PC-3 (cell line): Measurements from ENCODE around the gene MGMT. TPM values are rescaled to one million over a fixed set of nuclear protein-coding genes. Genes with fewer than 3 reads are reported as not detected.

Experiments
- ATAC-seq: fragments of 200-7000 bp; cut with Tn5 transposase; 2 replicates; pipeline ENCODE4 v1.9.1; 2020; ENCODE audit warnings: mild to moderate bottlenecking, moderate library complexity
- BruUV-seq: library from RNA; stranded (reverse); fragments of 400-500 nt; replicated peaks from 2 replicates; lab custom pipeline; 2021; lab: Mats Ljungman, UMichigan
- CTCF ChIA-PET: fragments of 300-600 bp; sonication (Branson Sonifier 250); formaldehyde crosslinking; loops from one replicate; lab custom pipeline; 2022; ENCODE audit warnings: antibody characterized with exemption; lab: Charles Lee
- POLR2A ChIA-PET: fragments of 300-600 bp; sonication (Branson Sonifier 250); formaldehyde crosslinking; loops from one replicate; lab custom pipeline; 2022; ENCODE audit warnings: antibody characterized with exemption; ENCODE audit not compliant: unreplicated experiment; lab: Charles Lee
- DNase-seq: peaks from one replicate; pipeline ENCODE4 v3.0.0-alpha.2; 2015
- H2AFZ ChIP-seq: fragments of 300-600 bp; sonication (generic); 2 replicates; pipeline ENCODE4 v1.6.0; 2016; ENCODE audit warnings: antibody characterized with exemption, low read length
- H3F3A ChIP-seq: fragments of 300-600 bp; sonication (generic); one replicate; pipeline ENCODE4 v1.6.0; 2017; ENCODE audit warnings: antibody characterized with exemption, low read length, control low read depth, mild to moderate bottlenecking; ENCODE audit not compliant: unreplicated experiment
- H3K27ac ChIP-seq: fragments of 300-600 bp; sonication (generic); 2 replicates; pipeline ENCODE4 v1.5.1; 2016; ENCODE audit warnings: mild to moderate bottlenecking, low read length
- H3K27me3 ChIP-seq: fragments of 300-600 bp; sonication (generic); 2 replicates; pipeline ENCODE4 v1.6.1; 2016; ENCODE audit warnings: low read length, mixed read lengths
- H3K36me3 ChIP-seq: fragments of 300-600 bp; sonication (generic); 2 replicates; pipeline ENCODE4 v1.6.1; 2016; ENCODE audit warnings: low read depth, mixed run types, low read length, mixed read lengths
- H3K4me1 ChIP-seq: fragments of 300-600 bp; sonication (generic); 2 replicates; pipeline ENCODE4 v1.5.1; 2016; ENCODE audit warnings: low read length; ENCODE audit not compliant: insufficient read depth
- H3K4me2 ChIP-seq: fragments of 300-600 bp; sonication (generic); 2 replicates; pipeline ENCODE4 v1.6.0; 2016; ENCODE audit warnings: low read length
- H3K4me3 ChIP-seq: fragments of 300-600 bp; sonication (generic); 2 replicates; pipeline ENCODE4 v1.5.1; 2016; ENCODE audit warnings: mild to moderate bottlenecking, low read length, mixed read lengths
- H3K79me2 ChIP-seq: fragments of 300-600 bp; sonication (generic); 2 replicates; pipeline ENCODE4 v1.6.1; 2017; ENCODE audit warnings: low read length, mixed read lengths
- H3K9ac ChIP-seq: fragments of 300-600 bp; sonication (generic); 2 replicates; pipeline ENCODE4 v1.6.0; 2016; ENCODE audit warnings: mild to moderate bottlenecking, low read length
- H3K9me2 ChIP-seq: fragments of 300-600 bp; sonication (generic); replicated peaks from 2 replicates; pipeline ENCODE4 v1.6.1; 2016; ENCODE audit warnings: mixed run types, low read length, mixed read lengths
- H3K9me3 ChIP-seq: fragments of 300-600 bp; sonication (generic); 2 replicates; pipeline ENCODE4 v1.6.1; 2016; ENCODE audit warnings: low read length, mixed read lengths
- H4K20me1 ChIP-seq: fragments of 300-600 bp; sonication (generic); 2 replicates; pipeline ENCODE4 v1.6.1; 2016; ENCODE audit warnings: low read length, mixed read lengths
- CTCF ChIP-seq: fragments of 300-600 bp; sonication (generic); conservative IDR thresholded peaks from 2 replicates; pipeline ENCODE4 v1.5.1; 2017; ENCODE audit warnings: antibody characterized with exemption, low read depth, mild to moderate bottlenecking, low read length
- EZH2 ChIP-seq: fragments of 300-600 bp; sonication (generic); IDR thresholded peaks from one replicate; pipeline ENCODE4 v1.6.1; 2017; ENCODE audit warnings: antibody characterized with exemption, mild to moderate bottlenecking, low read length; ENCODE audit not compliant: unreplicated experiment
- EZH2phosphoT487 ChIP-seq: fragments of 300-600 bp; sonication (generic); IDR thresholded peaks from 2 replicates; pipeline ENCODE4 v1.6.1; 2018; ENCODE audit warnings: mild to moderate bottlenecking, antibody characterized with exemption, low read length, borderline replicate concordance
- intact Hi-C: fragments of 100-400 bp; cut with micrococcal nuclease; formaldehyde crosslinking; loops from 2 replicates; pipeline ENCODE4 v1.9.0; 2023
- total RNA-seq: library from RNA; depleted of rRNA; stranded (reverse); fragments of >200 nt; gene quantifications from 2 replicates; pipeline ENCODE4 v1.2.3, GENCODE V29; 2014

The MGMT gene
- total RNA-seq, 1 experiment from 2014 or later = 19.8 TPM

GRCh38 chr10:129445436-129446182, 21.4 kb upstream of the MGMT start:
- DNase-seq = no peak
- intact Hi-C loops = no loop called here
- H3K9me3 ChIP-seq = no peaks in the 10 kb centered on the region
- CTCF ChIA-PET = no interaction called here
- no peak for ATAC-seq
- H3K4me1 ChIP-seq = no peaks in the 10 kb centered on the region
- no peak overlapping the region for H3K27ac ChIP-seq
- no peaks in the 10 kb centered on the region for H3K9me2 ChIP-seq
- H3K27me3 ChIP-seq = peaks cover 36% of the 10 kb centered on the region
- TF ChIP-seq CTCF = no peak
- BruUV-seq = no TSS peak
- no peaks in the 10 kb centered on the region for H3K36me3 ChIP-seq
- H3K4me2 ChIP-seq = no peak overlapping the region
- no peaks in the 10 kb centered on the region for H3K79me2 ChIP-seq
- no peak overlapping the region for H3K9ac ChIP-seq
- H3F3A ChIP-seq = no peaks in the 10 kb centered on the region
- H2AFZ ChIP-seq = no peak overlapping the region
- H3K4me3 ChIP-seq = no peak overlapping the region
- POLR2A ChIA-PET = no interaction called here
- no peaks in the 10 kb centered on the region for H4K20me1 ChIP-seq

GRCh38 chr10:129446183-129446581, 20.9 kb upstream of the MGMT start:
- intact Hi-C loops = no loop called here
- POLR2A ChIA-PET = no interaction called here
- Histone ChIP-seq H3K4me1 (no peaks in the 10 kb centered on the region), H3K9me2 (no peaks in the 10 kb centered on the region), H3K27me3 (peaks cover 33% of the 10 kb centered on the region), H4K20me1 (no peaks in the 10 kb centered on the region), H3K9me3 (no peaks in the 10 kb centered on the region), H3K4me2 (no peak overlapping the region), H3K79me2 (no peaks in the 10 kb centered on the region), H3K9ac (no peak overlapping the region), H2AFZ (no peak overlapping the region), H3K27ac (no peak overlapping the region), H3K36me3 (no peaks in the 10 kb centered on the region), H3F3A (no peaks in the 10 kb centered on the region), H3K4me3 (no peak overlapping the region)
- BruUV-seq = no TSS peak
- ATAC-seq (no peak), DNase-seq (no peak)
- TF ChIP-seq CTCF = no peak
- no peak for TF ChIP-seq EZH2
- no peak for TF ChIP-seq EZH2phosphoT487
- CTCF ChIA-PET = no interaction called here

GRCh38 chr10:129447486-129447885, 19.6 kb upstream of the MGMT start:
- H3K4me2 ChIP-seq = no peak overlapping the region
- H3K9ac ChIP-seq = no peak overlapping the region
- ChIA-PET CTCF (no interaction called here), POLR2A (no interaction called here)
- H3K27ac ChIP-seq = no peak overlapping the region
- no peaks in the 10 kb centered on the region for H3K36me3 ChIP-seq
- no peak overlapping the region for H2AFZ ChIP-seq
- intact Hi-C loops = no loop called here
- H3K27me3 ChIP-seq = peaks cover 23% of the 10 kb centered on the region
- no peaks in the 10 kb centered on the region for H3F3A ChIP-seq
- no peaks in the 10 kb centered on the region for H3K4me1 ChIP-seq
- ATAC-seq (no peak), DNase-seq (no peak)
- no peak overlapping the region for H3K4me3 ChIP-seq
- H4K20me1 ChIP-seq = no peaks in the 10 kb centered on the region
- H3K9me2 ChIP-seq = no peaks in the 10 kb centered on the region
- BruUV-seq = no TSS peak
- no peak for TF ChIP-seq EZH2
- TF ChIP-seq EZH2phosphoT487 = no peak
- TF ChIP-seq CTCF = no peak
- H3K9me3 ChIP-seq = no peaks in the 10 kb centered on the region
- no peaks in the 10 kb centered on the region for H3K79me2 ChIP-seq
